Calu3 (cell line): ENCODE data around the gene TXN2. TPM values are rescaled to one million over a fixed set of nuclear protein-coding genes. Genes with fewer than 3 reads are reported as not detected.

Experiments
- total RNA-seq: library from RNA; stranded (reverse); gene quantifications from 2 replicates; pipeline ENCODE4 v1.2.3, GENCODE V29; 2022

Gene TXN2
- total RNA-seq, 1 experiment from 2014 or later, result 58.4 TPM

Other genes with a start within 250 kb of the TXN2 start
- 90.1 and 154 TPM in 2 replicates for gene APOL2, start 242.1 kb downstream of the TXN2 start, total RNA-seq
- 313 and 501 TPM in 2 replicates for gene APOL1, start 228.5 kb downstream of the TXN2 start, total RNA-seq
- 526 and 606 TPM in 2 replicates for gene MYH9, start 93.7 kb downstream of the TXN2 start, total RNA-seq
- 27.9 and 29.4 TPM in 2 replicates for gene FOXRED2, start 25.4 kb upstream of the TXN2 start, total RNA-seq
- 214 and 224 TPM in 2 replicates for gene EIF3D, start 47.5 kb upstream of the TXN2 start, total RNA-seq
- gene CACNG2, start 222.1 kb upstream of the TXN2 start, total RNA-seq, result not detected in 2 replicates